ENCODE data around the gene ARHGAP11A.

DNA sequence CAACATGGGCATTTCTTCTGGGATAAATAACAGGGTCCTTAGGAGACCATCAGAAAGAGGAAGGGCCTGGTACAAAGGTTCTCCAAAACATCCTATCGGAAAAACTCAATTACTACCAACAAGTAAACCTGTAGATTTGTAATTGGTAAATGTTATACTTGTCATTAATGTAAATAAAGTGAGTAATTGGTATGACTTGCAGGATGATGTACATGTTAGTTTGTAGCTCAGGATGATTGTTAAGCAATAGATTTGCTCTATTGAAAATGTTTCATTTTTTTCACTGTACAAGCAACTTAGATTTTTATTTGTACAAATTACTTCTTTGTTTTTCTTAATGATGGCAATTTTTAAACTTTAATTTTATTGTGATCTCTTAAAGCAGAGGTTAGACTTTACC lies 22.4 kb downstream of the ARHGAP11A start:
- TF ChIP-seq CTCF (IDR thresholded peaks at IDR 0.05; ENCODE audit: control extremely low read depth in 1 of 3, insufficient read depth in 1 of 3, low read depth in 1 of 3, low read length in 3 of 3) (no peak), SIX5 (IDR thresholded peaks at IDR 0.05; ENCODE audit: low read depth, low read length) (no peak), BRCA1 (IDR thresholded peaks at IDR 0.05; ENCODE audit: low read depth, low read length) (no peak)
